Gastroesophageal sphincter (tissue), 3 donors: ENCODE results near the gene C12orf60.

Source experiments
- CTCF ChIP-seq, 4 experiments: fragments of 200-600 bp in 2 of 4; fragments of 450-650 bp in 2 of 4; sonication (generic) in 1 of 4; IDR thresholded peaks; one replicate each; pipeline ENCODE4 v1.5.1; 2017 to 2019; ENCODE audit warnings: antibody characterized with exemption in 4 of 4, mild to moderate bottlenecking in 2 of 4, moderate library complexity in 2 of 4
- POLR2A ChIP-seq, 2 donors: fragments of 450-650 bp; IDR thresholded peaks; one replicate each; pipeline ENCODE4 v1.6.1; 2017; ENCODE audit warnings: antibody characterized with exemption in 2 of 2, mild to moderate bottlenecking in 2 of 2, moderate library complexity in 1 of 2
- POLR2AphosphoS5 ChIP-seq: sonication (generic); formaldehyde crosslinking; IDR thresholded peaks from one replicate; pipeline ENCODE4 v1.6.1; 2017; ENCODE audit warnings: antibody characterized with exemption

GRCh38 chr12:14802247-14802646 lies 1.2 kb upstream of the C12orf60 start:
- TF ChIP-seq CTCF (IDR thresholded peaks at IDR 0.05) (no peak), POLR2AphosphoS5 (no peak), POLR2A (IDR thresholded peaks at IDR 0.05) (no peak)
